Suprapubic skin (tissue), 4 donors: Measurements from ENCODE around the gene C1orf174. TPM values are rescaled to one million over a fixed set of nuclear protein-coding genes. Genes with fewer than 3 reads are reported as not detected.

Experiments used
- DNase-seq, 2 donors: peaks; one replicate each; pipeline ENCODE4 v3.0.0-alpha.2; 2019; ENCODE audit warnings: low spot score in 2 of 2
- H3K27ac ChIP-seq: fragments of 200-600 bp; sonication (generic); one replicate; pipeline ENCODE4 v1.5.1; 2019
- H3K27me3 ChIP-seq: fragments of 200-600 bp; sonication (generic); one replicate; pipeline ENCODE4 v1.5.1; 2019
- H3K36me3 ChIP-seq: fragments of 200-600 bp; sonication (generic); one replicate; pipeline ENCODE4 v1.5.1; 2019
- H3K4me1 ChIP-seq: fragments of 200-600 bp; sonication (generic); one replicate; pipeline ENCODE4 v1.5.1; 2019
- H3K4me3 ChIP-seq: fragments of 200-600 bp; sonication (generic); one replicate; pipeline ENCODE4 v1.5.1; 2019; ENCODE audit warnings: mild to moderate bottlenecking
- H3K9me3 ChIP-seq: fragments of 200-600 bp; sonication (generic); one replicate; pipeline ENCODE4 v1.5.1; 2019
- CTCF ChIP-seq, 2 donors: fragments of 200-600 bp in 1 of 2; fragments of 450-650 bp in 1 of 2; sonication (generic) in 1 of 2; IDR thresholded peaks; one replicate each; pipeline ENCODE4 v1.5.1; 2016 to 2019; ENCODE audit warnings: antibody characterized with exemption in 2 of 2, mild to moderate bottlenecking in 1 of 2, moderate library complexity in 1 of 2
- EP300 ChIP-seq: sonication (generic); formaldehyde crosslinking; IDR thresholded peaks from one replicate; pipeline ENCODE4 v1.6.1; 2017; ENCODE audit warnings: antibody characterized with exemption
- POLR2A ChIP-seq, 2 donors: fragments of 450-650 bp; IDR thresholded peaks; one replicate each; pipeline ENCODE4 v1.6.1; 2017; ENCODE audit warnings: antibody characterized with exemption in 2 of 2, mild to moderate bottlenecking in 2 of 2, moderate library complexity in 2 of 2
- POLR2AphosphoS5 ChIP-seq, 3 donors: sonication (generic); formaldehyde crosslinking; IDR thresholded peaks; one replicate each; pipeline ENCODE4 v1.6.1; 2017; ENCODE audit warnings: antibody characterized with exemption in 3 of 3
- WGBS: methylation state at CpG from one replicate; pipeline ENCODE4 v1.1.5; 2018; 5-methylcytosine and 5-hydroxymethylcytosine counted together
- total RNA-seq, 4 donors: library from RNA; depleted of rRNA; stranded (reverse); fragments of >200 nt; gene quantifications; one replicate each; pipeline ENCODE4 v1.1.0, GENCODE V29; 2016

C1orf174 gene
- total RNA-seq, 4 donors from 2014 or later: 16.0 to 25.3 (median 19.7) TPM

- peak; percentile 55 to 71 for DNase-seq
- 81% methylated on average over 17 of the region's 17 CpGs for WGBS
- TF ChIP-seq CTCF (IDR thresholded peaks at IDR 0.05) (no peak), POLR2AphosphoS5 (IDR thresholded peaks at IDR 0.05) (no peak), POLR2A (IDR thresholded peaks at IDR 0.05) (no peak), EP300 (no peak)
These were observed 8.9 kb upstream of the C1orf174 start for GRCh38 chr1:3908886-3909517.

GRCh38 chr1:3907621-3908165, 7.6 kb upstream of the C1orf174 start:
- Histone ChIP-seq H3K36me3 (no peaks in the 10 kb centered on the region), H3K27me3 (peaks cover 18% of the 10 kb centered on the region), H3K27ac (no peak overlapping the region), H3K4me3 (no peak overlapping the region), H3K4me1 (peaks cover 10% of the 10 kb centered on the region), H3K9me3 (no peaks in the 10 kb centered on the region)
- WGBS: 80% methylated on average over 18 of the region's 22 CpGs
- DNase-seq: peak; percentile 41 to 62
- no peak for TF ChIP-seq POLR2A (IDR thresholded peaks at IDR 0.05)
- TF ChIP-seq EP300: no peak
- TF ChIP-seq POLR2AphosphoS5 (IDR thresholded peaks at IDR 0.05): no peak
- TF ChIP-seq CTCF (IDR thresholded peaks at IDR 0.05): no peak

More at GRCh38 chr1:3908886-3909517, 8.9 kb upstream of the C1orf174 start:
- no peak overlapping the region for H3K4me3 ChIP-seq
- no peaks in the 10 kb centered on the region for H3K36me3 ChIP-seq
- peaks cover 8% of the 10 kb centered on the region for H3K4me1 ChIP-seq
- no peaks in the 10 kb centered on the region for H3K9me3 ChIP-seq
- no peak overlapping the region for H3K27ac ChIP-seq
- peaks cover 18% of the 10 kb centered on the region for H3K27me3 ChIP-seq

- Histone ChIP-seq H3K4me1 (peaks cover 10% of the 10 kb centered on the region), H3K27me3 (peaks cover 12% of the 10 kb centered on the region), H3K27ac (no peak overlapping the region), H3K36me3 (no peaks in the 10 kb centered on the region), H3K4me3 (no peak overlapping the region), H3K9me3 (no peaks in the 10 kb centered on the region)
- WGBS: 39% methylated on average over 9 of the region's 22 CpGs
- DNase-seq: peak; percentile 52 to 77
- TF ChIP-seq POLR2A (IDR thresholded peaks at IDR 0.05): no peak
- no peak for TF ChIP-seq CTCF (IDR thresholded peaks at IDR 0.05)
- no peak for TF ChIP-seq EP300
- no peak for TF ChIP-seq POLR2AphosphoS5 (IDR thresholded peaks at IDR 0.05)
These were observed 7.0 kb upstream of the C1orf174 start for GRCh38 chr1:3907031-3907534.

GRCh38 chr1:3906672-3907020, 6.6 kb upstream of the C1orf174 start:
- peak in 1 of 2 donors; percentile 51 for DNase-seq
- H3K27ac ChIP-seq: no peak overlapping the region
- TF ChIP-seq POLR2A (IDR thresholded peaks at IDR 0.05) (no peak), EP300 (no peak), POLR2AphosphoS5 (IDR thresholded peaks at IDR 0.05) (no peak), CTCF (IDR thresholded peaks at IDR 0.05) (no peak)
- no peaks in the 10 kb centered on the region for H3K36me3 ChIP-seq
- WGBS: 91% methylated on average over 4 of the region's 11 CpGs
- no peak overlapping the region for H3K4me3 ChIP-seq
- no peaks in the 10 kb centered on the region for H3K9me3 ChIP-seq
- H3K27me3 ChIP-seq: peaks cover 8% of the 10 kb centered on the region
- peaks cover 10% of the 10 kb centered on the region for H3K4me1 ChIP-seq

GRCh38 chr1:3905953-3906671, 6.0 kb upstream of the C1orf174 start:
- no peak overlapping the region for H3K27ac ChIP-seq
- TF ChIP-seq CTCF (IDR thresholded peaks at IDR 0.05) (no peak), POLR2A (IDR thresholded peaks at IDR 0.05) (no peak), POLR2AphosphoS5 (IDR thresholded peaks at IDR 0.05) (no peak), EP300 (no peak)
- H3K36me3 ChIP-seq: no peaks in the 10 kb centered on the region
- H3K27me3 ChIP-seq: peaks cover 2% of the 10 kb centered on the region
- 71% methylated on average over 15 of the region's 18 CpGs for whole genome bisulfite sequencing
- no peaks in the 10 kb centered on the region for H3K9me3 ChIP-seq
- peak; percentile 31 to 37 for DNase-seq
- peaks cover 6% of the 10 kb centered on the region for H3K4me1 ChIP-seq
- no peak overlapping the region for H3K4me3 ChIP-seq
